Heart left ventricle (tissue), 16 donors: Measurements from ENCODE around the gene GNAI2. TPM values are rescaled to one million over a fixed set of nuclear protein-coding genes. Genes with fewer than 3 reads are reported as not detected.

Experiments used
- ATAC-seq, 4 donors: fragments of 200-7000 bp; cut with Tn5 transposase; one replicate each; pipeline ENCODE4 v1.9.1; 2020 to 2022; ENCODE audit warnings: moderate library complexity in 4 of 4, mild to moderate bottlenecking in 3 of 4, moderate number of reproducible peaks in 1 of 4
- DNase-seq, 5 donors: peaks; one replicate each; pipeline ENCODE4 v3.0.0-alpha.2; 2020
- H3K27ac ChIP-seq, 12 donors: fragments of 200-600 bp; sonication (generic) in 4 of 12; one replicate each; pipeline versions ENCODE4 v1.5.0 to v1.8.0; 2016 to 2022; ENCODE audit warnings: mild to moderate bottlenecking in 2 of 12
- H3K27me3 ChIP-seq, 9 donors: fragments of 200-600 bp; sonication (generic) in 2 of 9; one replicate each; pipeline versions ENCODE4 v1.5.1 to v1.8.0; 2016 to 2022; ENCODE audit warnings: mild to moderate bottlenecking in 3 of 9
- H3K36me3 ChIP-seq, 9 donors: fragments of 200-600 bp; sonication (generic) in 2 of 9; one replicate each; pipeline versions ENCODE4 v1.5.0 to v1.8.0; 2018 to 2022; ENCODE audit warnings: mild to moderate bottlenecking in 2 of 9
- H3K4me1 ChIP-seq, 12 donors: fragments of 200-600 bp; sonication (generic) in 4 of 12; one replicate each; pipeline versions ENCODE4 v1.5.0 to v1.8.0; 2016 to 2022; ENCODE audit warnings: mild to moderate bottlenecking in 3 of 12
- H3K4me3 ChIP-seq, 12 donors: fragments of 200-600 bp; sonication (generic) in 4 of 12; one replicate each; pipeline versions ENCODE4 v1.5.0 to v1.8.0; 2017 to 2022; ENCODE audit warnings: mild to moderate bottlenecking in 9 of 12, moderate library complexity in 4 of 12
- H3K9me3 ChIP-seq, 12 donors: fragments of 200-600 bp; sonication (generic) in 4 of 12; one replicate each; pipeline versions ENCODE4 v1.5.0 to v1.8.0; 2016 to 2022; ENCODE audit warnings: mild to moderate bottlenecking in 1 of 12
- CTCF ChIP-seq, 12 donors: fragments of 200-600 bp; sonication (generic) in 4 of 12; IDR thresholded peaks; one replicate each; pipeline versions ENCODE4 v1.5.0 to v1.8.0; 2018 to 2022; ENCODE audit warnings: antibody characterized with exemption in 12 of 12, mild to moderate bottlenecking in 5 of 12
- POLR2A ChIP-seq, 2 donors: fragments of 450-650 bp; IDR thresholded peaks; one replicate each; pipeline ENCODE4 v1.6.1; 2017; ENCODE audit warnings: antibody characterized with exemption in 2 of 2, mild to moderate bottlenecking in 2 of 2, moderate library complexity in 2 of 2
- WGBS, 4 donors: extraction: QIAGEN DNeasy Blood & Tissue Kit in 2 of 4; methylation state at CpG; one replicate each; pipeline versions ENCODE4 v1.1.5 to v1.1.7; 2013 to 2018; 5-methylcytosine and 5-hydroxymethylcytosine counted together
- intact Hi-C, 10 donors: fragments of 100-400 bp; cut with DNase I; formaldehyde crosslinking; loops; one replicate each; pipeline versions ENCODE4 v1.11.1 to v1.14.2; 2022
- polyA plus RNA-seq, 2 donors: library from polyadenylated mRNA; stranded (reverse); fragments of 200-250 nt; gene quantifications; one replicate each; pipeline ENCODE4 v1.2.3, GENCODE V29; 2013
- total RNA-seq, 9 donors: library from RNA; depleted of rRNA in 2 of 9; stranded (reverse); fragments of >200 nt in 2 of 9; fragmentation: NEBNext Ultra II Directional in 3 of 9; extraction: Animal tissue kit (Norgen Biotek cat#: 25700) in 3 of 9; gene quantifications; one replicate each; pipeline versions ENCODE4 v1.1.0 to v1.2.4, GENCODE V29; 2016 to 2023
- donor health status: ischemic (EF 13 %, LVEDD 7.1; RV severe dilation, severe dysfunction).
- donor health status: healthy with polysubstance abuse.
- donor health status: DM: no; HTN: yes; CAD: no.
- donor health status: DM: no; HTN: no; CAD: no.
- donor health status: ischemic (EF 25% LVEDD 6.9; RV normal size, moderate dysfunction).
- donor health status: ischemic (EF 25% LVEDD 5.7; RV mildly dilated, moderate dysfunction).
- donor health status: healthy.
- donor health status: DM: yes; HTN: yes; CAD: no.
- donor health status: ischemic (EF 35%, LVEDD 5.7; RV mildly dilated, moderate dysfunction).
- donor health status: nonischemic (EF 11% LVEDD 7.7; RV severe dilation, severe dysfunction).
- donor health status: DM: yes; HTN: yes; CAD: no.
- donor health status: PGD.
- donor health status: ischemic (EF 29% LVEDD 5.4; RV normal size, mild dysfunction).
- donor health status: nonischemic (EF 23%, LVEDD 6.1; RV moderate dilation, normal function).

GNAI2 gene
- total and polyA plus RNA-seq, 11 donors = 93.2 to 365 (median 140) TPM

DNA sequence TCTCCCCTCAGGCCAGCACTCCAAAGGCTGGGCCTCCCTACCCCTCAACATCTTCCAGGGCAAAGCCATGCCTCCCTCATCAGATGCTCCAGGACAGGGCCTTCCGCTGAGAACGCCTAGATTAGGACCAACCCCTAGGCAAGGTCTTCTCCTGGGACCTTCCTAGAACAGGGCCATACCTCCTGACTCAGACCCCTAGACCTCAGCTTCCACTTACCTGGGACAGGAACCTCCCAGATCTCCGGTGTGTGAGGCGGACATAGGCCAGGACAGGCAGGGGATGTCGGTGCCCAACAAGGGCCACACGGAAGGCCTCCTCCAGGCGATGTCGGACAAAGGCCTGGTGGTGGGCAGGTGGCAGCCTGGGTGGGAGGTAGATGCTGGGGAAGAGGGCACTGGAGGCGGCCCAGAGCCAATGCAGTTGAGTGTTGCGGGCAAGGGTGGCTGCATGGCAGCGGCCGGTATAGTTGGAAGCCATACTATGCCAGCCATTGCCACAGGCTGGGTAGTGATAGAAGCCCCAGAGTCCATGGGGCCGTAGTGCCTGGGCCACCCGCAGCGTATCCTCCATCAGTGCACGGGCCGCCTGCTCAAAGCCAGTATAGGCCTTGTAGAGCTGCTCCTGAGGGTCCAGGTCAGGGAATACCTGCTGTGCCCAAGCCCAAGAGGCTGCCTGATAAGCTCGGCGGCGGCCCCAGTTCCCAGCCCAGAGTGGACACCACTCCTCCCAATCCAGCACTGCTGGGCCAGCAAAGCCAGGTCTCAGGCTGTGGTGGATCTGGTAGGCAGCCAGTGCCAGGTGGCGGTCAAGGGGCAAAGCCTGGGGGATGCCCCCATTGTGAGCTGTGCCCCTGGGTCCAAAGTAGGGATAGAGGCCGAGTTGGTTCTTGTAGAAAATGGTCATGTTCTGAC, 58.7 kb downstream of the GNAI2 start:
- H3K4me3 ChIP-seq = no peak overlapping the region
- no peaks in the 10 kb centered on the region for H3K27me3 ChIP-seq
- TF ChIP-seq POLR2A (IDR thresholded peaks at IDR 0.05) (no peak), CTCF (IDR thresholded peaks at IDR 0.05) (no peak)
- H3K4me1 ChIP-seq = peaks cover 4 to 49% (median 36%) of the 10 kb centered on the region in 12 donors
- H3K27ac ChIP-seq = no peak overlapping the region
- 90 to 93% (median 92%) methylated on average over 18 to 22 of the region's 22 CpGs for WGBS, 4 donors
- peaks cover 0 to 14% (median 5%) of the 10 kb centered on the region in 9 donors for H3K36me3 ChIP-seq
- intact Hi-C loops = loop anchor here in 2 of 10 donors (5.0 to 10.0 kb wide), 2 partner anchors 33 to 360 kb away; partner anchors contain the start of gene TUSC2 (in 1 of the 2)
- ATAC-seq (no peak), DNase-seq (peak in 1 of 5 donors; percentile 9)
- H3K9me3 ChIP-seq = no peaks in the 10 kb centered on the region

DNA sequence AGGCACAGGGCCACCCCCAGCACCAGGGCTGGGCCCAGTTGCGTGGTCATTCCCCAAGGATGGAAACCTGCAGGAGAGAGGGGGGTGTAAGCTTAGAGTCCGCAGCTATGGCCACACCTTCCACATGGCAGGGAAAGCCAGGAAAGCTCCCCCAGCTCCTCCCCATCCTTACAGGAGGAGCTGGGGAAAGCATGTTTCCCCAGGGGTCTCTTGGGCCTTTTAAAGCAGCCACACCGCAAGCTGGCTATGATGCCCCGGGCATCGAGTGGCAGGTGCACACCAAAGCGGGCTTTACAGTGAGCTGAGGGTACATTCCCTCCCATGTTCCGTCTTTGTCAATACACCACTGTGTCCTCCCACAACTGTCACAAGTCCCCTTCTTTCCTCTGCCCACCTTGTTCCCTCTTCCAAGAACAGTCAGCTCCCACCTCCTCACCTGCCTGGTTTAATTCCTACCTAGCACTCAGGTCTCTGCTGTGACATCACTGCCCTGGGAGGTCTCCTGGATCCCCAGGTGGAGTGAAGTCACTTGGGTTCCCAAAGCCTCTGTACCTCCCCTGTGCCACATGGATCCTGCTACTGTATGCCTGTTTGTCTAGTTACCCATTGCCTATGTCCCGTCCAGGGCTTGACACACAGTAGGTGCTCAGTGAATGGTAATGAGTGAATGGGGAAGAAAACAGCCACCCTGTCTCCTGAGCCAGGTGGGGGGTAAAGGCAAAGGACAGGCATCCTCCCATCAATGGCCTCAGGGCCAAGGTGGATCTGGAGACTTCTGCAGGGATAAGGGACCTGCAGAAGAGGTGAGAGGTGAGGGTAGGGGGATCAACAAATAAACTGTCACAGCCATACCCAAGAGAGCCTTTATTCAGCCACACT, 59.8 kb downstream of the GNAI2 start:
- 84 to 93% (median 87%) methylated on average over 6 to 8 of the region's 8 CpGs for WGBS, 4 donors
- Histone ChIP-seq H3K9me3 (no peaks in the 10 kb centered on the region), H3K4me1 (peaks cover 13 to 50% (median 42%) of the 10 kb centered on the region in 12 donors), H3K27ac (no peak overlapping the region), H3K36me3 (peaks cover 0 to 8% (median 0%) of the 10 kb centered on the region in 9 donors), H3K4me3 (no peak overlapping the region), H3K27me3 (no peaks in the 10 kb centered on the region)
- no peak for TF ChIP-seq CTCF (IDR thresholded peaks at IDR 0.05)
- no peak for TF ChIP-seq POLR2A (IDR thresholded peaks at IDR 0.05)
- ATAC-seq = no peak
- DNase-seq = no peak
- intact Hi-C loops = loop anchor here in 1 of 10 donors (10.0 kb wide), 1 partner anchor 361 kb away; no protein-coding TSS in a partner anchor

DNA sequence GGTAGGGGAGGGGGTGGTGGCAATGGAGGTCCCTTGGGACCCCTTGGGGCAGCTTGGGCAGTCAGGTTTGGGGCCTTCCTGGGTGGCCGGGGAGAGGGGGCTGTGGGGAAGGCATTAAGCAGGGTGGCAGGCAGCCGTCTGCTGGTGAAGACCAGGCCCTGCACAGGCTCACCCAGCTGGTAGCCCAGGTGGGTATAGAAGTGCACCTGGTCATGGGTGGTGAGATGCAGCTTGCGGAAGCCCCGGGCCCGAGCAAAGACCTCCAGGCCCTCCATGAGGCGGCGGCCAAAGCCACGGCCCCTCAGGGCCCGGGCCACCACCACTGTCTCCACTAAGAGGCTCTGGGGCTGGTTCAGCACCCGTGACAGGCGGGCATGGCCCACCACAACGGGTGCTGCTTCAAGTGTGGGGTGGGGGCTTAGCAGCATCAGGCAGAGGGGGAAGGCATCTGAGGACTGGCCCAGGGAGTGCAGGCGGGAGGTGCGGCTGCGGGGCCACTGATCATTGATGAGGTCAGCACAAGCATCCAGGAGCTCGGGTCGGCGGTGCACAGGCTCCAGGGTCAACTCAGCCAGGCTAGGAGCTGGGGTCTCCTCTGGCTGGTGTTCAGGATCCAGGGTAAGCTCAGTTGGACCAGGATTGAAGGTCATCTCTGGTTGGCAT, 60.8 kb downstream of the GNAI2 start:
- ATAC-seq = no peak
- H3K27ac ChIP-seq = no peak overlapping the region
- 91 to 96% (median 94%) methylated on average over 17 to 18 of the region's 18 CpGs for WGBS, 4 donors
- no peaks in the 10 kb centered on the region for H3K27me3 ChIP-seq
- no peak overlapping the region for H3K4me3 ChIP-seq
- peaks cover 11 to 50% (median 38%) of the 10 kb centered on the region in 12 donors for H3K4me1 ChIP-seq
- H3K36me3 ChIP-seq = peaks cover 0 to 9% (median 0%) of the 10 kb centered on the region in 9 donors
- no peaks in the 10 kb centered on the region for H3K9me3 ChIP-seq
- TF ChIP-seq POLR2A (IDR thresholded peaks at IDR 0.05) = no peak
- no peak for TF ChIP-seq CTCF (IDR thresholded peaks at IDR 0.05)
- intact Hi-C loops = loop anchor here in 1 of 10 donors (10.0 kb wide), 1 partner anchor 362 kb away; no protein-coding TSS in a partner anchor
- peak in 2 of 5 donors; percentile 9 to 55 for DNase-seq
